ENCODE data around the gene TRUB2.

TRUB2 gene

GRCh38 chr9:128260340-128260739 is 61.9 kb downstream of the TRUB2 start:
- no peak for DNase-seq

GRCh38 chr9:128259156-128259555 is 63.1 kb downstream of the TRUB2 start:
- no peak for DNase-seq

- DNase-seq: no peak
Measured at GRCh38 chr9:128258326-128258725, 63.9 kb downstream of the TRUB2 start.

GRCh38 chr9:128257907-128258306 is 64.3 kb downstream of the TRUB2 start:
- no peak for DNase-seq

- no peak for DNase-seq
Measured at GRCh38 chr9:128257086-128257825, 65.0 kb downstream of the TRUB2 start.
